DND-41 (cell line): ENCODE results near the gene SPTBN4.

Experiments used
- EZH2 ChIP-seq: IDR thresholded peaks from 3 replicates; pipeline ENCODE4 v1.6.1; 2012; ENCODE audit warnings: borderline replicate concordance, low read depth, mild to moderate bottlenecking, moderate library complexity, low read length, inconsistent platforms; ENCODE audit not compliant: severe bottlenecking
- TF ChIP-seq, protein P1 (sequence below): IDR thresholded peaks from 2 replicates; pipeline ENCODE4 v1.5.1; 2012; ENCODE audit warnings: borderline replicate concordance, low read length, moderate library complexity, mild to moderate bottlenecking; ENCODE audit not compliant: poor library complexity, severe bottlenecking; ENCODE audit errors: extremely low read depth

GRCh38 chr19:40570313-40571004 is 103.7 kb downstream of the SPTBN4 start:
- TF ChIP-seq, protein P1, sequence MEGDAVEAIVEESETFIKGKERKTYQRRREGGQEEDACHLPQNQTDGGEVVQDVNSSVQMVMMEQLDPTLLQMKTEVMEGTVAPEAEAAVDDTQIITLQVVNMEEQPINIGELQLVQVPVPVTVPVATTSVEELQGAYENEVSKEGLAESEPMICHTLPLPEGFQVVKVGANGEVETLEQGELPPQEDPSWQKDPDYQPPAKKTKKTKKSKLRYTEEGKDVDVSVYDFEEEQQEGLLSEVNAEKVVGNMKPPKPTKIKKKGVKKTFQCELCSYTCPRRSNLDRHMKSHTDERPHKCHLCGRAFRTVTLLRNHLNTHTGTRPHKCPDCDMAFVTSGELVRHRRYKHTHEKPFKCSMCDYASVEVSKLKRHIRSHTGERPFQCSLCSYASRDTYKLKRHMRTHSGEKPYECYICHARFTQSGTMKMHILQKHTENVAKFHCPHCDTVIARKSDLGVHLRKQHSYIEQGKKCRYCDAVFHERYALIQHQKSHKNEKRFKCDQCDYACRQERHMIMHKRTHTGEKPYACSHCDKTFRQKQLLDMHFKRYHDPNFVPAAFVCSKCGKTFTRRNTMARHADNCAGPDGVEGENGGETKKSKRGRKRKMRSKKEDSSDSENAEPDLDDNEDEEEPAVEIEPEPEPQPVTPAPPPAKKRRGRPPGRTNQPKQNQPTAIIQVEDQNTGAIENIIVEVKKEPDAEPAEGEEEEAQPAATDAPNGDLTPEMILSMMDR: peak; percentile 72
- TF ChIP-seq EZH2: no peak
